SJCRH30 (cell line): ENCODE measurements around the gene CCR1. TPM values are rescaled to one million over a fixed set of nuclear protein-coding genes. Genes with fewer than 3 reads are reported as not detected.
"Not testable (repeated sequence)": the region's sequence is repeated elsewhere in the genome, so short reads cannot be mapped to it uniquely, and the experiment has no call there.

Experiments used
- DNase-seq, 2 experiments: peaks; one replicate each; pipeline ENCODE4 v3.0.0-alpha.2; 2015 to 2020
- H3K27ac ChIP-seq: fragments of 250-450 bp; sonication (Bioruptor Pico); 2 replicates; pipeline ENCODE4 v1.5.1; 2020; ENCODE audit warnings: mild to moderate bottlenecking, moderate library complexity
- H3K27me3 ChIP-seq: fragments of 250-450 bp; sonication (Bioruptor Pico); 2 replicates; pipeline ENCODE4 v1.5.1; 2020; ENCODE audit warnings: mild to moderate bottlenecking, moderate library complexity
- H3K36me3 ChIP-seq: fragments of 250-450 bp; sonication (Bioruptor Pico); 2 replicates; pipeline ENCODE4 v1.5.1; 2020; ENCODE audit warnings: mild to moderate bottlenecking, moderate library complexity
- H3K4me1 ChIP-seq: fragments of 250-450 bp; sonication (Bioruptor Pico); 2 replicates; pipeline ENCODE4 v1.5.1; 2020; ENCODE audit warnings: mild to moderate bottlenecking, moderate library complexity
- H3K4me3 ChIP-seq: fragments of 250-450 bp; sonication (Bioruptor Pico); 2 replicates; pipeline ENCODE4 v1.5.1; 2020; ENCODE audit warnings: mild to moderate bottlenecking, moderate library complexity
- H3K9me3 ChIP-seq: fragments of 250-450 bp; sonication (Bioruptor Pico); replicated peaks from 2 replicates; pipeline ENCODE4 v1.5.1; 2020; ENCODE audit warnings: mild to moderate bottlenecking, moderate library complexity
- total RNA-seq: library from RNA; depleted of rRNA; stranded (reverse); fragments of >200 nt; shearing (Covaris generic); gene quantifications from 2 replicates; pipeline ENCODE4 v1.2.3, GENCODE V29; 2014; rRNA removed

CCR1 gene
- total RNA-seq, 1 experiment from 2014 or later: not detected

DNA sequence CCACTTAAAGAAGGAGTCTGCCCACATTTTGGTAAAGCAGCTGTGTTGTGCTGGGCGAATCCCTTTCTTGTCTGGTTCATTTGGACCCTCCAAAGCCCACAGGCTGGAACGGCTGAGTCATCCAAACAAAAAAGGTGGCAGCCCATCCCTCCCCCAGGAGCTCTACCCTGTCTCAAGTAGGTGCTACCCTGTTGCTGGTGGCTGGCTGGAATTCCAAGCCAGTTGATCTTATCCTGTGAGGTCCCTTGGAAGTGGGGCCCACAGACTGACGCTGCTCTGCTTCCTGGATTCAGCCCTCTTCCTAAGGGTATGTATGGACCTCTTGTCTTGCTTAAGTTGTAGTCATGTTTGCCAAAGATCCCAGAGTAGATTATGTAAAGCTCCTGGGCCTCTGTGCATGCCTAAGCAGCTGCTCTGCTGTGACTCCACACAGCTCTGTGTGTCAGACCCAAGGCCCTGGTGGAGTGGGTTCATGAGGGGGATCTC is 44.5 kb downstream of the CCR1 start:
- Histone ChIP-seq H3K27me3 (no peaks in the 10 kb centered on the region), H3K36me3 (no peaks in the 10 kb centered on the region), H3K4me3 (no peak overlapping the region), H3K4me1 (no peaks in the 10 kb centered on the region), H3K9me3 (no peaks in the 10 kb centered on the region), H3K27ac (no peak overlapping the region)
- DNase-seq: no peak

DNA sequence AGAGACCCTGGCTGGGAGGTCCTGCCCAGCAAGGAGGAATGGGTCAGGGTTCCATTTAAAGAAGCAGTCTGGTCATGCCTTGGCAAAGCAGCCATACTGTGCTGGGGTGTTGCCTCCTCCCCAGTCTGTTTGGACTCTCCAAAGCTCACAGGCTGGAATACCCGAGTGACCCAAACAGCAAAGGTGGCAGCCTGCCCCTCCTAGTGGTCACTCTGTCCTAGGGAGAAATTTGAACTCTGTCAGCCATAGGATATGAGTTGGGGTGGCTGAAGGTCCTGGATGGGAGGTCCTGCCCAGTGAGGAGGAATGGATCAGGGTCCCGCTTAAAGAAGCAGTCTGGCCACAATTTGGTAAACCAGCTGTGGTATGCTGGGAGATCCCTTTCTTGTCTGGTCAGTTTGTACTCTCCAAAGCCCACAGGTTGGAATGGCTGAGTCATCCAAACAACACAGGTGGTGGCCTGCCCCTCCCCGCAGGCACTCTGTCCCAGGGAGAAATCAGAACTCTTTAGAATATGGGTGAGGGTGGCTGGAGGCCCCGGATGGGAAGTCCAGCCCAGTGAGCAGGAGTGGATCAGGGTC is 45.0 kb downstream of the CCR1 start:
- DNase-seq: no peak

GRCh38 chr3:46157685-46158084 is 50.4 kb downstream of the CCR1 start:
- not testable (repeated sequence) for DNase-seq, H3K4me3 ChIP-seq, H3K36me3 ChIP-seq, H3K27ac ChIP-seq, H3K4me1 ChIP-seq, H3K9me3 ChIP-seq, H3K27me3 ChIP-seq

More for the DNA sequence above, 45.0 kb downstream of the CCR1 start:
- Histone ChIP-seq H3K27me3 (no peaks in the 10 kb centered on the region), H3K36me3 (no peaks in the 10 kb centered on the region), H3K9me3 (no peaks in the 10 kb centered on the region), H3K27ac (no peak overlapping the region), H3K4me1 (no peaks in the 10 kb centered on the region), H3K4me3 (no peak overlapping the region)

- no peak overlapping the region for H3K27ac ChIP-seq
- no peaks in the 10 kb centered on the region for H3K36me3 ChIP-seq
- no peaks in the 10 kb centered on the region for H3K27me3 ChIP-seq
- no peaks in the 10 kb centered on the region for H3K4me1 ChIP-seq
- H3K4me3 ChIP-seq: no peak overlapping the region
- no peaks in the 10 kb centered on the region for H3K9me3 ChIP-seq
- no peak for DNase-seq
Measured at GRCh38 chr3:46154311-46154710, 53.8 kb downstream of the CCR1 start.

Other genes with a start within 250 kb of the CCR1 start
- 6.5 and 7.2 TPM in 2 replicates for gene FYCO1, start 212.5 kb downstream of the CCR1 start, total RNA-seq
- not detected in 2 replicates for gene XCR1, start 180.8 kb downstream of the CCR1 start, total RNA-seq
- gene CCR3, start 34.1 kb upstream of the CCR1 start, total RNA-seq: not detected in 2 replicates
- gene CCR2, start 145.8 kb upstream of the CCR1 start, total RNA-seq: not detected in 2 replicates
- gene CCR5, start 162.6 kb upstream of the CCR1 start, total RNA-seq: not detected in 2 replicates
- gene CCRL2, start 198.9 kb upstream of the CCR1 start, total RNA-seq: not detected in 2 replicates